LNCaP clone FGC (cell line): ENCODE data around the gene AHCYL2.
"Not testable (repeated sequence)": the region's sequence is repeated elsewhere in the genome, so short reads cannot be mapped to it uniquely, and the experiment has no call there.

ENCODE experiments used
- DNase-seq: peaks from one replicate; pipeline ENCODE4 v3.0.0-alpha.2; 2011; ENCODE audit warnings: low read depth
- H3K4me3 ChIP-seq: 2 replicates; pipeline ENCODE4 v1.5.1; 2011; ENCODE audit warnings: mild to moderate bottlenecking, low read depth, low read length, control low read depth
- TF ChIP-seq, protein P1 (sequence below): IDR thresholded peaks from 2 replicates; pipeline ENCODE4 v1.5.1; 2012; ENCODE audit warnings: mild to moderate bottlenecking; ENCODE audit not compliant: control insufficient read depth, insufficient read depth; ENCODE audit errors: extremely low read depth

The AHCYL2 gene

DNA sequence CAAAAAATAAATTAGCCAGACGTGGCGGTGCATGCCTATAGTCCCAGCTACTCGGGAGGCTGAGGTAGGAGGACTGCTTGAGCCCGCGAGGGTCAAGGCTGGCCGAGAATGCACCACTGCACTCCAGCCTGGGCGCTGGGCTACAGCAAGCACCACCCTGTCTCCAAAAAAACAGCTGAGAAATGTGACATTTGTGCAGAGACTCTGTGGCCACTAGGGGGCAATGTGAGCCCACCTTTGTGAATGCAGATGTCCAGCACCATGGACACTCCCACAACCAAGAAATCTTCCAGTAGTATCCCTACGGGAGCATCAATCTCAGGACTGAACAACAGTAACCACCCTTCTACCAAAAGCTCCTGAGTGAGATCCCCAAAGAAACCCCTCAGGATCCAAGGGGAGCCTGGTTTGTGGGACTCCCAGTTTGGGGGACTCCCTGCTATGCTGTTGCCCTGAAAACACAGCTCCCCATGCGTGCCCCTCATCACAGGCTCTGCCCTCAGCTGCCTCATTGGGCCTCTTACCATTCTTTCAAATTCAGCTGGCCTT is 6.2 kb upstream of the AHCYL2 start:
- peak; percentile 36 for DNase-seq
- H3K4me3 ChIP-seq: no peak overlapping the region
- TF ChIP-seq, protein P1, sequence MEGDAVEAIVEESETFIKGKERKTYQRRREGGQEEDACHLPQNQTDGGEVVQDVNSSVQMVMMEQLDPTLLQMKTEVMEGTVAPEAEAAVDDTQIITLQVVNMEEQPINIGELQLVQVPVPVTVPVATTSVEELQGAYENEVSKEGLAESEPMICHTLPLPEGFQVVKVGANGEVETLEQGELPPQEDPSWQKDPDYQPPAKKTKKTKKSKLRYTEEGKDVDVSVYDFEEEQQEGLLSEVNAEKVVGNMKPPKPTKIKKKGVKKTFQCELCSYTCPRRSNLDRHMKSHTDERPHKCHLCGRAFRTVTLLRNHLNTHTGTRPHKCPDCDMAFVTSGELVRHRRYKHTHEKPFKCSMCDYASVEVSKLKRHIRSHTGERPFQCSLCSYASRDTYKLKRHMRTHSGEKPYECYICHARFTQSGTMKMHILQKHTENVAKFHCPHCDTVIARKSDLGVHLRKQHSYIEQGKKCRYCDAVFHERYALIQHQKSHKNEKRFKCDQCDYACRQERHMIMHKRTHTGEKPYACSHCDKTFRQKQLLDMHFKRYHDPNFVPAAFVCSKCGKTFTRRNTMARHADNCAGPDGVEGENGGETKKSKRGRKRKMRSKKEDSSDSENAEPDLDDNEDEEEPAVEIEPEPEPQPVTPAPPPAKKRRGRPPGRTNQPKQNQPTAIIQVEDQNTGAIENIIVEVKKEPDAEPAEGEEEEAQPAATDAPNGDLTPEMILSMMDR: peak; percentile 91

DNA sequence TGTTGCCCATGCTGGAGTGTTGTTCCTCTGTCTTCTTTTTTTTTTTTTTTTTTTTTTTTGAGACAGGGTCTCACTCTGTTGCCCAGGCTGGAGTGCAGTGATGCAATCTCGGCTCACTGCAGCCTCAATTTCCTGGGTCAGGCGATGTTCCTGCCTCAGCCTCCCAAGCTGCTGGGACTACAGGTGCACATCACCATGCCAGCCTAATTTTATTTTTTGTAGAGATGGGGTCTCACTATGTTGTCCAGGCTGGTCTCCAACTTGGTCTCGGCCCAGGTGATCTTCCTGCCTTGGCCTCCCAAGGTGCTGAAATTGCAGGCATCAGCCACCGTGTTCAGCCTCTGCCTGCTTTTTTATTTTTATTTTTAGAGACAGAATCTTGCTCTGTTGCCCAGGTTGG is 5.7 kb upstream of the AHCYL2 start:
- DNase-seq, H3K4me3 ChIP-seq: not testable (repeated sequence)

DNA sequence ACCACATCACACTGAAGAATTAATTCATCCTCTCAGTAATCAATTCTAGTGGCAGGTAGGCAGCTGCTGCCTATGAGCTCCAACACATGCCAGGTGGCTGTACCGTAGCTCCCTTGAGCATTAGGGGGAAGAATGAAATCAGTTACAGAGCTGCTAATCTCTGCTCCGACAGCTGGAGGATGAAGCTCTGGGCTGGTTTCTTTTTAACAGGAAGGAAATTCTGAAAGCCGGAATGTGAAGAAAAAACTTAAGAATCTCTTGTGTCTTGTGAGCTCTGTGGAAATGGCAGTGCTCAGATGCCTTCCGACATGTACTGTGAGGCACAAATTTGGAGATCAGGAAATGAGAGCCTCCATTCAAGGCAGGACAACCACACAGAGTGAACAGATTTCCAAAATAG is 2.8 kb upstream of the AHCYL2 start:
- no peak overlapping the region for H3K4me3 ChIP-seq
- no peak for DNase-seq
- TF ChIP-seq, protein P1: no peak

DNA sequence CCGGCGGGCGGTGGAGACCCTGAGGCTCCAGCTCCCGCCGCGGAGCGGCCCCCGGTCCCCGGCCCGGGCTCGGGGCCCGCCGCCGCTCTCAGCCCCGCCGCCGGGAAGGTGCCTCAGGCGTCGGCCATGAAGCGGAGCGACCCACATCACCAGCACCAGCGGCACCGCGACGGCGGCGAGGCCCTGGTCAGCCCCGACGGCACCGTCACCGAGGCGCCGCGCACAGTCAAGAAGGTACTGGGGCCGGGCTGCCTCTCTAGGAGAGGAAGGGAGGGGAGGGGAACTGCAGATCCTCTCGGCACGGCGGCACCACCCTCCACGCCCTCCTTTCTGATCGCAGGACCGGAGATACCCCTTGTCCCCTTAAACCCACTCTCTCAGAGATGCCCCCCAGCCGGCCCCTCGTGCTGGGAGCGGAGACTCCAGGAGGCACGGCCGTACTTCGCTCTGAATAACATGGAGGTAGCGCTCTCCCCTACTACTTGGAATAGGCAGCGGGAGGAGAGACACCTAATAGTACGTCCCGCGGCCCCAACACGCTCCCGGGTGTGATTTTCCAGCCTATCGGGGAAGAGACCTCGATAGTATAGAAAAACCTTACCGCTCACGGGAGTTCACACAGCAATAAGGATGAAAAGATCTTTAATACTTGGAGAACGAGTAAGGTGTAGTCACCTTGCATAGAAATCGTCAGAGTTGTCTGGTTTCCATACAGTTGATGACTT is 538 bp downstream of the AHCYL2 start:
- TF ChIP-seq, protein P1: no peak
- peak overlapping the region; percentile 74 for H3K4me3 ChIP-seq
- DNase-seq: no peak

DNA sequence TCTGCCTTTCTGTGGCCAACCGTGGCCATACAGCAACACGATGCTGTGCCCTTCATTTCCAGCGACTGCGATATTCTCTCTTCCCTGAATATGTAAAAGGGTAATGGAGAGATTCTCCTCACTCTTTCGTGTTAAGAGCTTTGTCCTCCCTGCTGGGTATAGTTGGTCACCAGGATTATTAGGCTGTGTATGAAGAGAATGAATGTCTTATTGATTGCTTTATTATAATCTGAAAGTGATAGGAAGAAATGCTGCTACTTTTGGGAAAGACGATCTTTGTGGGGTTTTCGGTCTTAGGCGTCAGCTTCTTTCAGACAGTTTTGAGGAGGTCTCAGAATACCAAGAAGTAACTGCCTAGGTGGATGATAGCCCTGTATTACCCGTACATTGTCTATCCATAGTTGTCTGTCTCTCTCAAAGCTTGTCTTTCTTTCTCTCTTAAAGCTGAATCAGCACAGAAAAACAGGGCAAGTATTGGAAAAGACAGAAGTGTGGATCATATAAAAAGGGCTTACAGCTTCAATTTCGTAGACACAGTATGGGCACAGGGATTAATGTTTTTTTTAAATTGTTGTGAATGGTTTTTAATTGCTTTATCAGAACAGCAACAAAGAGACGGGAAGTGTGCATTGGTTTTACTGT is 1.2 kb downstream of the AHCYL2 start:
- H3K4me3 ChIP-seq: peak overlapping the region; percentile 74
- DNase-seq: no peak
- TF ChIP-seq, protein P1: no peak

DNA sequence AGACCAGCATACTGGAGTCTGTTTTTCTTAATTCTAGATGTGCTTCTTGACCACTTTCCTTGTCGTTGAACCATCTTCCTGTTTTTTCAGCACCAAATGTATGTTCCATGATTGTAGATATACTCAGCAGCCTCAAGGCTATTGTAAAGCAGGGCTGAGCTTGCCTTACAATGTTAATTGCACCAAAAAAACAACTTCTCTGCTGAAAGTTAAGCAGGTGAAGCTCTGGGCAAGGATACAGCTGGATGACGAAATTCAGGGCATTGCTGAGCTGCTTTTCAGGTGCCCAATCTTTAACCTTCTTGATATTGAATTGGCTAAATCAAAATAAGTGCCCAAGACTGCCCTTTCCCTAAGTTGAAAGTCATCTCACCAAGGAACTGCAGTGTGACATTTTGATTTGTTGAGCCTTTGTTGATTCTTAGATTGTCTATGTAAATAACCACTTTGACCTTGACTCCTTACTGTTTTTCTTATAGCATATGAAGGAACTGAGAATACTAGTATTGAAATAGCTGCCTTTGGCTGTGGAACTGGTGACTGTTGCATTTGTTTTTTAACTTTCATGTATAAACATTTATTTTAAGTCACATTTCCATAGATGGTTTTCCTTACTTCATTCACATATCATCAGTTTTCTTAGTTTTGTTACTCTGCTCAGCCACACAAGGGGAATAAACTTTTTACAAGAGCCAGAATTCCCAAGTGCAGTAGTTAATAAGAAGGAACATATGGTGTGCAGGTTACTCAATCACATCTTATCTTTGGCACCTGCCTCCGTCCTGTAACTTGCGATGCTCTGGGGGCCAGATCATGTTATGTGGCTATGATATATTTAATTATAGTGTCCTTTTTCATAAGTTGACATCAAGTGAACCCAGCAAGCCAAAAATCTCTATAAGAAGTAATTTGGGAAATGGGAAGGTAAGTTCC is 3.1 kb downstream of the AHCYL2 start:
- TF ChIP-seq, protein P1: no peak
- DNase-seq: no peak
- no peak overlapping the region for H3K4me3 ChIP-seq

DNA sequence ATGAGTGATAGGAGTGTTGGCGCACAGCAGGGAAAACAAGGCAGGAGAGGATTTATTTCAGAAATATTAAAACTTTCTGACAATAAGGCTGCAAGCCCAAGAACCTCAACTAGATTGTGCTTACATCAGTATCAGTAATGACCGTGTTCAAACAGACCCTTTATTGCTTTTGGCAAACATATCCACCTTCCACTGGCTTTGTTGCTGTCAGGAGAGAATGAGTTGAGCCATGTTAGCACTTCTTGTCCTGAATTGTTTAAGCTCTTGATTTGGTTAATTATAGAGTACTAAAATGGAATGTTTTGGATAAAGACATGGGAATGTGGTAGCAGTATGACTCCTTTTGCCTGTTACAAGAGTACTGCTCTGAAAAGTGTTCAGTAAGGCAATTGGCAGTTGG is 3.8 kb downstream of the AHCYL2 start:
- no peak overlapping the region for H3K4me3 ChIP-seq
- DNase-seq: no peak
- TF ChIP-seq, protein P1: no peak
